DMS53 treated with DMSO at 0.1 percent for 48 hours (cell line): ENCODE measurements around the gene NTMT1.
"Not testable (repeated sequence)": the region's sequence is repeated elsewhere in the genome, so short reads cannot be mapped to it uniquely, and the experiment has no call there.

Source experiments
- DNase-seq: peaks from one replicate; lab custom pipeline; 2025; ENCODE audit not compliant: unreplicated experiment; lab: John Stamatoyannopoulos, UW

Gene NTMT1

DNA sequence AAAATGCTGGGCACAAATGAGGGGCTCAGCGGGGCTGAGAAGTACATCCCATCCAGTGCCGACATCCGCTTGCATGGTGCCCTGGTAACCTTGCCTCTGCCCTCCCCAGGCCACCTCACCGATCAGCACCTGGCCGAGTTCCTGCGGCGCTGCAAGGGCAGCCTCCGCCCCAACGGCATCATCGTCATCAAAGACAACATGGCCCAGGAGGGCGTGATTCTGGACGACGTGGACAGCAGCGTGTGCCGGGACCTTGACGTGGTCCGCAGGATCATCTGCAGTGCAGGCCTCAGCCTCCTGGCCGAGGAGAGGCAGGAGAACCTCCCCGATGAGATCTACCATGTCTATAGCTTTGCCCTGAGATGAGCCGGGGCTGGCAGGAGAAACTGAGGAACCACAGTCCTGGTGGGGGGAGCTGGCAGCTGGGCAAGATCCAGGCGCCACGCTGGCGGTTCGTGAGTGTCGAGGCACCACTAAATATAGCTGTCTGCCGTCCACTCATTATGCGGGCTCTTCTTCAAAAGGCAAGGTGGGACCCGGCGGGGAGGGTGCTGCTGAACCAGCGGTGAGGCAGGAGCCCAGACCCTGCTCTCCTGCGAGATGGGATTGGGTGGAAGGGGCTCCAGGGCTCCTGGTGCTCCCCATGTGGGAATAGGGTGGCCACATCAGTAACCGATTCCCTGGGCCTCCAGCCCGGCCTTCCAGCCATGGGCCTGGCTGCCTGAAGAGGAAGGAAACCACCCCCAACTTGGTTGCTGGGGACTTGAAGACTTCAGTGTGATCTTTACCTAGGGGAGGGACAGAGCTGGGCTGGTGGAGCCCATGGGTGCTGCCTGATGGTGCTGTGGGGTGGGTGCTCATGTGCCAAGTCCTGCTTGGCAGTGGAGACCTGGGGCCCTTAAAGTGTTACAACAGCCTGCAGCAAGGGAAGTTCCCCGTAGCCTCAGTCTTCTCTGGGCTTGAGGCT lies 9.4 kb downstream of the NTMT1 start:
- no peak for DNase-seq

DNA sequence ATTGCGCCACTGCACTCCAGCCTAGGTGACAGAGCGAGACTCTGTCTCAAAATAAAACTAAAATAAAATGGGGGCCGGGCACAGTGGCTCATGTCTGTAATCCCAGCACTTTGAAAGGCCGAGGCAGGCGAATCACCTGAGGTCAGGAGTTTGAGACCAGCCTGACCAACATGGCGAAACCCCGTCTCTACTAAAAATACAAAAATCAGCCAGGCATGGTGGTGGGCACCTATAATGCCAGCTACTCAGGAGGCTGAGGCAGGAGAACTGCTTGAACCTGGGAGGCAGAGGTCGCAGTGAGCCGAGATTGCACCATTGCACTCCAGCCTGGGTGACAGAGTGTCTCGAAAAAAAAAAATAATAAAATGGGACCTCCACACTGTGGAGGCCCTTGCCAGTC lies 10.4 kb downstream of the NTMT1 start:
- DNase-seq = not testable (repeated sequence)

DNA sequence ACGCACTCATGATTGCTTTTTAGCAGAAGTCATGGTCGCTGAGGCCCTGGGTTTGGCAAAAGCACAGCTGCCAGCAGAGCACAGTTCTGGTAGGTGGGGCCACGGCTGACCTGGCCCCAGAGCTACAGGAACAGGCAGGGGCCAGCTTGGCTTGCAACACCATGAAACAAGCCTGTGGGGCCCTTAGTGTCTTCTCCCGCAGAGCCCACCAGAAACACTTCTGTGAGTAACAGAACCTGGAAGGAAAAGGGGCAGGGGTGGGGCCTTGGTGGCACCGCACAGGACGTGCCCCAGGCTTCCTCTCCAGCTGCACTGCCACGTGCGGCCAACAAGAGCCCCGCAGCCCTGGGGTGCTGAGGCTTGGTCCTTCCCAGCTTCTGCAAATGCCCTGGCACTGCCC lies 11.1 kb downstream of the NTMT1 start:
- DNase-seq = no peak

DNA sequence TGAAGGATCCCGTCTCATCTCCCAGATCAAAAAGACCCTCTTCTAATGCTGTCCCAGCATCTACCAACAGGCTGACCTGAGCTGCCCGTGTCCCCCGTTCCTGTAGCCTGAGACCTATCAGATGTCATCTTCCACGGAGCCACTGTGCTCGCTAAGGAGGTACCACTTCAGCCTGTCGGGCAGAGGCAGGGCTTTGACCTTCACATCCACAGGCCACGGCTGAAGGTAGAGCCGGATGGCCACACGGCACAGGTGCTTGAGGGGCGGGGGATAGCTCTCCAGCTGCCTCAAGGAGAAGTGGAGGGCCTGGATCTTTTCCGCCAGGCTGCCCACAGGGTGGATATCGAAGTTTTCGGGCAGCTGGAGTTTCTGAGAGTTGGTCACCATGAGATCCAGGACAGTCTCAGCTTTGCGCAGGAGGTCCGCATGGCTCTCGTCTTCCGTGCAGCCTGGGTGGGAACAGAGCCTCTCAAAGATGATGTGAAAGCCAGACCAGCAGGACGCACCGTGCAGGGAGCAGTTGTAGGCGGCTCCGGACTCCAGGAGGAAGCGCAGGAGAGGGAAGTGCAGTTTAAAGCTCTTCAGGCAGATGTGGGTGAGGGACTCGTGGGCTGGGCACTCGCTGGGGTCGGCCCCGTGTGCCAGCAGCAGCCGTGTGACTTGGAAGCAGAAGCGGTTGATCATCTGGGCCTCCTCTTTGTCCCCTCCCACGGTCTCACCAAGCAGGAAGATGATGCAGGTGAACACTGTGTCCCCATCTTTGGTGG lies 11.9 kb downstream of the NTMT1 start:
- DNase-seq = no peak

DNA sequence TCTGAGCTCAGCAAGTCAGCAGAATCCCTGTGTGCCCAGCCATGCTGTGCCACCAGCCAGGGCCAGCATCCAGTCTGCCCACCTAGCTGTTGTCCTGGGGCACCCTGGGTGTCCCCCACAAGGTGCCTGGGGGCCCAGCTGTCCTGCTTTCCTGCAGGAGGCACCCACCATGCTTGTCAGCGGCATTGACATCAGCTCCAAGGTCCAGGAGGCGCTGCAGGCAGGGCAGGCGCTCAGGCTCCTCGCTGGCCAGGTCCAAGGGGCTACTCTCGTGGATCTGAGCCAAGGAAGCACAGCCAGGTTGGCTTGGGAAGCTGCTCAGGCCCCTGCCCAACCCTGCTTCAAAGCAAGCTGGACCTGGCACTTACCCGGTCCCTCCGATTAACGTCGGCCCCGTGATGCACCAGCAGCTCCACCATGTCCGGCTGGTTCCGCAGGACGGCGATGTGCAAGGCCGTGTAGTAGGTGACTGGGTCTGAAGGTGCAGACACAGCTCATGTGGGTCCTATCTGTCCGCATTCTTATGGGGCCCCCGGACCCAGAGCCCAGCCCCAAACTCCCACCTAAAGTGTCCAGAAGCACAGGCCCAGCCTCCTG lies 13.2 kb downstream of the NTMT1 start:
- DNase-seq = no peak

DNA sequence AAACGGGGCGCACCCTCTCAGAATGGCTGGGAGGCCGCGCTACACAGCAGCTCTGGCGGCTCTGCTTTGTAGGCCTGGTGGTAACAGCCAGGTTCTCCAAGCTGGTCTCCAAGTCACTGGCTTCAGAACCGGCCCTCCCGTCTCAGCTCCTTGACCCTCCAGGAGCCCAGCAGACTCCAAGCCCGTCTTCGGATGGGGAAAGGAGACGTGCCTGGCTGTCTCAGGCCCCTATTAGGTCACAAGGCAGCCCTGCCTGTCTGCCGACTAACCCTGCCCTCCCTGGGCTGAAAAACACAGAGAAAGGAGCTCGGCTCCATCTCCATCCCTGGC lies 13.8 kb downstream of the NTMT1 start:
- DNase-seq = no peak

DNA sequence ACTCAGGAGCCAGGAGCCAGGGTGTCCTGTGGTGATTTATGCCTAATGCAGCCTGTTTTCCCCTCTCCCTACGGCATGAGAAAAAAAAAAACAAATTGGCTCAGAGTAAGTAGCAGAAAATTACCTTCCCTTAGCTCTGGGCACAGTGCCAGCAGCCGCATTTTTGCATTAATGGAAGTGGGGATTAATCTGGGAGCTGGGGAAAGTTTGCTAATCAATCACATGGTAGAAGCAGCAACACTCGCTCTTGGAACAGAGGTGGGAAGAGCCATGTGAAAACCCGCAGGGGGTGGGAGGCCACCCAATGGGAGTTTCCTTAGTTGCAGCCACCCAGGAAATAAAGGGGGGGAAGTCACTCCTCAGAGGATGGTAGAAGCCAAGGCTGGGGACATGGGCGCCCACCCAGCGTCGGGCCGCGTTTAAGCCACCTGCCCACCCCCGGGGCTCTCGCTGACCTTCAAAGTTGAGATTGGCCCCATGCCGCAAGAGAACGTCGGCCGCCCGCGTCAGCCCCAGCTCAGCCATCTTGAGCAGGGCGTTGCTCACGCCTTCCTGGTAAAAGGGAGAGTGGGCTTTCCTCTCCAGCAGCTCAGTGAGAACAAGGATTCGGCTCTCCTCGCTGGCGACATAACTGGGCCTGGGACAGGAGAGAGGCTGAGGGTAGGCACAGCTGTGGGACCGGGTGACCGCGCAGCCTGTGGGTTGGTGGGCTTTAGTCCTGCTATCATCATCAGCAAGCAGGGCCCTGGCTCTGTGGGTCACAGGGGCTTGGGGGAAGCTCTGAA lies 14.3 kb downstream of the NTMT1 start:
- DNase-seq = no peak

DNA sequence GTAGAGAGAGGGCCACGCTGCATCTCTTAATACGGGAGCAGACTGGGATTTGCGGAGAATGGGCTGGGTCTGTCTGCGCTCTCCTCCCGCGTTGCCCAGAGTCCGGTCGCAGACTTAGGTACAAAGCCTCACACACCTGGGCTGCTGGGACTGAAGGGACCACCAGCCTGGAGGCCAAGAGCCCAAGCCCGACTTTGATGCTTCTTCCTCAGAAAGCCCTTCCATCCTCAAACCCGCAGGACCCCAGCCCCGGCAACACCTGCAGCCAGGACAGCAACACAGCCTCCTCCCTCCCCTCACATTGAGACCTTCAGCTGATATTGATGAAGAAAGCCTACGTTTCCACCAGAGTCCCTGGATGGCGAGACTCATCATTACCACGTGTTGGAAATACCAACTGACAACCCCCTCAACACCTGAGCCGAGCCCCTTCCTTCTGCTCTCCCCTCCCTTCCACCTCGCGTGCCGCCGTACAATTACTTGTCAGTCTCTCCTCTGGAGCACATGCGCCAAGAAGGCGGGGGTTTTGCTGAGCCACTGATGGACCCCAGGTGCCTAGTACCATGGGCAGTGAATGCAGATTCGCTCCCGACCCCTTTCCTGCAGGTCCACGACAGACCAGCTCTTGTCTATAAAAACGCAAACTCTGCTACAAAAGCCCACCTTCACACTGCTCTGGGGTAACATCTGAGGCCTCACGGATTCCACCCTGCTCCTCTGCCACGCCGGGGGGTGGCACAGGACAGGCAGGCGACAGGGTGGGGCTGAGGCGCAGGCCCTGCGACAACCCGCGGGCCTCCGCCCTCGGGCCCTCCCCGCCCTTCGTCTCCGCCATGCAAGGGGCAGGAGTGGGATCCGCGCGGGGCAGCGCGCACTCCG lies 15.1 kb downstream of the NTMT1 start:
- no peak for DNase-seq

DNA sequence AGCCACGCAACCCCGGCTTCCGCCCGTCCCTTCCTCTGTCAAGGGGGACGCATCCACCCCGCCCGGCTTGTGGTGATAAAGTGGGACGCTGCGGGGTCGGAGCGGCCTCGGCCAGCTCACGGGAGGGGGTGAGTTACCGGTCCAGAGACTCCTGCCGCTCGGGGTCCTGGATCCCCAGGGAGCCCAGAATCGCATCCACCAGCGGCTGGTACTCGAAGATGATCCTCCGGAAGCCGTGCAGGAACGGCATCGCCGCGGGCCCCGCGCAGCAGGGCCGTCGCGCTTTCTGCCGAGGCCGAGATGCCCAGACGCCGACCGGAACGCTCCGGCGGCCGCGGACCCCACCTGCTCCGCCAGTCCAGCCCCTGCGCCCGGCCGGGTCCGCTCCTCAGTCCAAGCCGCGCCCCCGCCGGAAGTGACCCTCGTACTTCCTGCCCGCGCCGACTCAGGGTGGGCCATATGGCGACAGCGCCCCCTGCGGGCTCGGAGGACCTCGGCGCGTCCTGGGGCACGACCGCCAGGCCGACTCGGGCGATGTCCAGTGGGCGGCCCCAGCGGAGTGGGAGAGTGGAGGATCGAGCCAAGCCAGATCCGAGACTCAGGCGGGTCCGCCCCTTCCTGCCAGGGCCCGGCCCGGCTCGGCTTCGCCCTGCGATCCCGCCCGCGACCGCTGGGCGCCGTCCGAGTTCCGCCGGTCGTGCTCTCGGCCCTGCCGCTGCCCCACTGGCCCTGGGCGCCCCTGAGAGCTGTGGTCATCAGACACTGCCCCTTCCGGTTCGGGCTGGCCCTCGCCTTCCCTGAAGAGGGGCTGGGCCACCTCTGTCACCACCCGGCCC lies 16.0 kb downstream of the NTMT1 start, which contains the start of gene ASB6:
ASB6 (minus strand) TSS at position 402 of the 836 bp plus-strand sequence; CDS start at position 250, 152 bp downstream.
- DNase-seq = peak; percentile 92

DNA sequence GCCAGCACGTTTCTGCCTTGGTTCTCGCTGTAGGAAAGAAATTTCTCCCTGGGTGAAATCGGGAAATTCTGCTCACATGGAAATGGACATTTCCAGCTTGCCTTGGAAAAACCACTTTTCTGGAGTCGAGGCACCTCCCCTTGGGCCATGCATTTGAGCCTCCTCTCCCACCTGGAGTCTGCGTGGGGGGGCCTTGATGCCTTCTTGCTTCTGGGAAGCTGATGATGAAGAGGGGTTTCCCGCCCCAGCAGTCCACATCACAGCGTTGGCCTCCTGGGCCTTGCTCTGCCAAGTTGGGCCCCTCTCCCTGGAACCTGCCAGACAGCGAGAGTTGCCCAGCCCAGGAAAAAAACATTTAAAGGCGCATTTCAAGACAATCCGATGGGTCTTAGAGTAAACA lies 17.7 kb downstream of the NTMT1 start:
- DNase-seq = no peak

DNA sequence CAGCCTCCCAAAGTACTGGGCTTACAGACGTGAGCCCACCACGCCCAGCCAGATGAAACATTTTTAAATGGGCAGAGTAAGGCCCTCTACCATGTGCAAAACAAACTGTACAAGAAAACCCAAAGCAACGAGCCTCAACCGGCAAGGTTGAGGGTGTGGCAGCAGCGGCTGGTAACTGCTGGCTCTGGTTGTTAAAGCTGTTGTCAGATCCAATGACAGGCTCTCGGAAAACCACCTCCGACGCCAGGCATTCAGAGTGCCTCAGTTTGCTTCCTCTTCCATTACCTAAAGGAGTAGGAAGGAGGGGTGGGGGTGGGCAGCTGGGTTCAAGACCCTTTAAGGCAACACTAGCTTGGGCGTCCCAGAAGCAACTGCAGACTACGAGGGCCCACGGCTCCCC lies 18.4 kb downstream of the NTMT1 start:
- DNase-seq = no peak

DNA sequence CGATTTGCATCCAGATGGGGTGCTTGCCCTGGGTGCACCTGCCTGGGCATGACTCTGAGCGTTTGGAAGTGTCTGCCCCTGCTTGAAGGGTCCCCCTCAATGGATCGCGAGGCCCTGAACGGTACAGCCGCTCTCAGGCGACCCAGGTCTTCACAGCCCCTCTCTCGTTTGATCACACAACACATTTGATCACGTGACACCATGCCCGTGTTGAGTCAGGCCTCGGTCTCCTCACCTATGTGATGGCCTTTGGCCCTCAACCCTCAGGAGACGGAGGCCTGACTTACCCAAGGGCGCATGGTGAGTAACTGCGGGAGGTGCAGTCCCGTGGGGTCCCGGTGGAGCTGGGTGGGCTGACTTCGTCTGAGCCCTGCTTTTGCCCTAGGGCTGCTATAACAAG lies 18.9 kb downstream of the NTMT1 start:
- no peak for DNase-seq

DNA sequence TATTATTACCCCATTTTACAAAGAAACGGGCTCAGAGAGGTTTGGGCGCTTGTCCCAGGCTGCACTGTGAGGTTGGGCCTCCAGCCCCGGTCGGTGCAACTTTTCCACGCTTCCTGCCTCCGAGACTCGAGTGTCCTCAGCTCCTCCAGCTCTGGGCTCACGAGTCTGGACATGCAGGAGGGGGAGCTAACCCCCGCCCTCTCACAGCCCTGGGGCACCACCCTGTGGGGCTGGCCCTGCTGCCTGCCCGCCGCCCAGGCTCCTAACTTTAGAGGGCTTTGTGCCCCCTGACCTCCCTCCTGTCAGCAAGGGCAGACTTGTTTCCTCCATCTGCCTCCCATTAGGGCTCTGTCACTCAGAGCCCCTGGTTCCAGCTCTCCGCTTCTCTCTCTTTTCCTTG lies 20.3 kb downstream of the NTMT1 start:
- no peak for DNase-seq

DNA sequence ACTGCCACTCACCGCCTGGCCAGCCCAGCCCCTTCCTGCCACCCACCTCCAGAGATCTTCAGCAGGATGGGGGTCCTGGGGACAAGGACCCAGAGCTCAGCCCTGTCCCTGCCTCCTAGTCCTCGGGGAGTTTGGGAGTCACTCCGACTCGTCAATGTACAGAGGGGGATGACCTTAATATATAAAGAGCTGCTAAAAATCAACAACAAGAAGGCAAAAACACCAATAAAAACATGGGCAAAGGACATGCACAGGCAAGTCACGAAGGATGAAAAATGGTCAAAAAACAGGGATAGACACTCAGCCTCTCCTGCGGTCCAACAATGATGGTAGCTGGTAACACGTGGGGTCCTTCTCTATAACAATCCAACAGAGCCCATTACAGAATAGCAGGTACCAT lies 20.7 kb downstream of the NTMT1 start:
- DNase-seq = no peak

DNA sequence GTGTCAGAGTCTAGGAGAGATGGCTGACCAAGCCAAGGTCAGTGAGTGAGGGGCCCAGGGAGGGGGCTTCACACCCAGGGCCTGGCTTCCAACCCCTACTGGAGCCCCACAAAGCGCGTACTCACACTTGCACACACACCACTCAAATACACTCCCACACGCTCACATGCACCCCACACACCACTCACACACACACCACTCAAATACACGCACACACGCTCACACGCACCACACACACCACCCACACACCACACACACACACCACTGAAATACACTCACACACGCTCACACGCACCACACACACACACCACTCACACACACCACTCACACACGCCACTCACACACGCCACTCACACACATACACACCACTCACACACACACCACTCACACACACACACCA lies 21.7 kb downstream of the NTMT1 start:
- no peak for DNase-seq

DNA sequence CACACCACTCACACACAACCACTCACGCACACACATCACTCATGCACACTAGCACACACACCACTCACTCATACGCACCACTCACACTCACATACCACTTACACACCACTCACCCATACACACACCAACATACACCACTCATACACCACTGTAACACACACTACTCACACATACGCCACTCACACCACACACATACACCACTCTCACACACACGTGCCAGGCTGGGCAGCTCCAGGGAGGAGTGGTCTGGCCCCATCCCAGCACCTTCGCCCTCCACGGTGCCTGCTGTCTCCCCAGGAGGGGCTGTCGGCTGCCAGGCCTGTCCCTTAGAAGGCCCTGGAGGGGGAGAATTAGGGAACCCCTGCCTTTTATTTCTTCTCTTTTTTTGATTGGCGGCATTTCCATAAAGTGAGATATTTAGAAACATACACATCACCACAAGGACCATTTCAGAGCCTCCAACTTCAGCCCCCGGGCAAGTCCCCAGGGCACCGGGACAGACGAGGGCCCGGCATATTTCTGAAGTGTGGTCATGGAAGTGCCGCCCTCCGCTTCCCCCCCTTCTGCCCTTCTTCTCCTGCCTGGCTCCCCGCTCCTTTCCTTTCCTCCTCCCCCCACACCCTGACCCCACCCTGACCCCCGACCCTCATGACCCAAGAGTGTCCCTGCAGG lies 22.3 kb downstream of the NTMT1 start:
- DNase-seq = no peak

DNA sequence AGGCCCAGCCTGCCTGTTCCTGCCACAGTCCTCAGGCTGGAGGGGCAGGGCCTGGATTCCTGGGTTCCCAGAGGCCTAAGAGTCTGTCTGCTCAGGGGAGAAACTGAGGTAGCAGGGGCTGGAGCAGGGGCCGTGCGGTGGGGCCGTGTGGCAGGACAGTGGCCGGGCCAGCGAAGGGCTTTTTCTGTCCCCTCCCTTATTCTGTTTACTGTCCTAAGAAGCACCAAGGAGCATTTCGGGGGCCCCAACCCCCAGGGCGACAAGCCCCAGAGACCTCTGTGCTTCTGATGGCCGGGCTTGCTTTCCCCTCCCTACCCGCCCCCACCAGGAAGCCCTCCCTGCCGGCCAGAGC lies 22.8 kb downstream of the NTMT1 start:
- DNase-seq = no peak

DNA sequence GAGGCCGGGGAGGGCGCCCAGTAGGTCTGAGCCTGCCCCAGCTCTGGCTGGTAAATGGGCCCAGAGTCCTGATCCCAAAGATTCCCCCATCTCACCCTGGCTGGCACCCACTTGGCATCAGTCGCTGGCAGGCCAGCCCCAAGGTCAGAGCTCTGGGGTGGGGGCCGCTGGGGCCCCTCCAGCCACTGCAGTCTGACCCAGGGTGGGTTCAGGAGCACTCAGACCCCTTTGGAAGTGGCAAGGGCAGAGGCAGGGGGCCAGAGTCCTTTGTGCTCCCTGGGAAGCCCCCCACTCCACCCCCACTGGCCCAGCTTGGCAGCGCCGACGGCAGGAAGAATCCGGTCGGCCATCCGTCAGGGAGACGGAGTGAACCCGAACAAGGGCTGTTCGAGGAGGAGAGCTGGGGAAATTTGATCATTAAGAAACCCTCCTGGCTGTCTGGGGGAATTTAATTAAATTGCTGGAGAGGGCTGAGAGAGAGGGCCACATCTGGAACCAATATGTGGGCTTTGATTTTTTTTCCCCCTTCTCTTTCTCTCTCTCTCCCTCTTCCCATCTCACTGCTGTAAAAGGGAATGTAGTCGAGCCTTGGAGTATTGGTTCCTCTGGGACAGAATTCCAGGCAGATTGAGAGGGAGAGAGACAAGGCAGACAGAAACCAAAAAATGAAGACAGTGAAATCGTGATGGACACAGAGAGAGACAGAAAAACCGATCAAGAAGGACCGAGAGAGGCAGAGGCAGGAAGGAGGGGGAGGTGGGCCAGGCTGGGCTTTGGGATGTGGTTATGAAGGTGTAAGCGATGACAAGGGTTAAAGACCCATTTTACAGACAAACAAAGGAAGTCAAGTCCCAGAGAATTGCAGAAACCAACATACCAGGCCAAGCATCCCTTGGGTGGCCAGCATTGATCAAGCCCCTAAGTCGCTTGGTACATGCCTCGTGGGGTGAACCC lies 24.0 kb downstream of the NTMT1 start:
- no peak for DNase-seq
